CD4-positive, alpha-beta T cell treated with Interferon gamma for 1 hour (primary cell): ENCODE results near the gene ETFDH.
"Not testable (repeated sequence)": the region's sequence is repeated elsewhere in the genome, so short reads cannot be mapped to it uniquely, and the experiment has no call there.

ENCODE experiments used
- DNase-seq: peaks from one replicate; pipeline ENCODE4 v3.0.0-alpha.2; 2020

Gene ETFDH

DNA sequence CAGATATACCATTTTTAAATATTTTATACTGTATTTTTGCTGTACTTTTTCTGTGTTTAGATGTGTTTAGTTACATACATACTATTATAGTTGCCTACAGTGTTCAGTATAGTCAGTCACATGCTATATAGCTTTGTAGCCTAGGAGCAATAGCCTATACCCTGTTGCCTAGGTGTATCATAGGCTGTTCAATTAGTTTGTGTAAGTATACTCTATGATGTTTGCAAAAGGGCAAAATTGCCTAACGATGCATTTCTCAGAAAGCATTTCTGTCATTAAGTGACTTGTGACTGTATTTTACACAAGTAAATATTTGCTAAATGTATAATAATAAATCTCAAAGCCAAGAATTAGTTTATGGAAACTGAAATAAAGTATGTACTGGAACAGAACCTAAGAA lies 9.5 kb downstream of the ETFDH start:
- DNase-seq, result no peak

DNA sequence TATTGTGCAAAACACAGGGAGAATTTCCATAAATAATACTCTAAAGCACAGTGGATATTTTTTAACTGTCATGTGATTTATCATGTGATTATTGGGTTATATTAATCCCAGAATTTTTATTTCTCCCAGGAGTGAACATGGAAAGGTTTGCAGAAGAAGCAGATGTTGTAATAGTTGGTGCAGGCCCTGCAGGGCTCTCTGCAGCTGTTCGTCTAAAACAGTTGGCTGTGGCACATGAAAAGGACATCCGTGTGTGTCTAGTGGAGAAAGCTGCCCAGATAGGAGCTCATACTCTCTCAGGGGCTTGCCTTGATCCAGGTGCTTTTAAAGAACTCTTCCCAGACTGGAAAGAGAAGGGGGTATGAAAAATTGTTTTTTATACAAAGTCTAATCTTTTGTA lies 10.0 kb downstream of the ETFDH start:
- no peak for DNase-seq

GRCh38 chr4:158688813-158689212 lies 16.7 kb downstream of the ETFDH start:
- no peak for DNase-seq

DNA sequence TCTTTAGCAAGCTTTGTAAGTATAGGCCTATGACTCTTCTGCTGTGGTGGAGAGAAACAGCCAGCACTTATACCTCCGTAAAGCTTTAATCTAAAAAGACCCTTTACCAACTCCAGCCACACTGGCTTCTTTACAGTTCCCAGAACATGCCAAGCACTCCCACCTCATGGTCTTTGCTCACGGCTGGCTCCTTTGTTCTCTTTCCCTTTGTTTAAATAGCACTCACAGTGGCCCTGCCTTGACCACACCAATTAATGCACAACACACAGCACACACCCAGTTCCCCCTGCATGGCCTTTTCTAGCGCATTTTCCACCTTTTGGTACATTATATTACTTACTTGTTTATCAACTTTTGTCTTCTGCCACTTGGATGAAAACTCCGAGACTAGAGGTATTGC lies 32.2 kb downstream of the ETFDH start:
- DNase-seq, result no peak

DNA sequence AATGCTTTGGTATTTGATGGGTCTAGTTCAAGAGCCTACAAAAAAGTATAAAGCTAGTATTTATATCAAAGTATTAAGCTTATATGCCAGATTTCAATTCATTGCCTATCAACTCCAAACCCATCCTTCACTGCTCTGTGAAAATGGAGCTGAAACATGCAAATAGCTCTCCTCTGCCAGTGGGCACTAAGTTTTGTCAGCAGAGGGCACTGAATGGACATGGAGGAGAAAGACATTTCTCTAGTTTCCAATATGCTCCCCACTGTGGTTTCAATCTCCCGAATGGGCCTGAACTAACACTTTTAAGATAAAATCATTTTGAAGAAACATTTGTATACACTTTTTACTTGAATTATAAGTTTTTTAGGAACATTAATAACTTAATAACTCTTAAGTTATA lies 38.7 kb downstream of the ETFDH start:
- DNase-seq, result no peak

DNA sequence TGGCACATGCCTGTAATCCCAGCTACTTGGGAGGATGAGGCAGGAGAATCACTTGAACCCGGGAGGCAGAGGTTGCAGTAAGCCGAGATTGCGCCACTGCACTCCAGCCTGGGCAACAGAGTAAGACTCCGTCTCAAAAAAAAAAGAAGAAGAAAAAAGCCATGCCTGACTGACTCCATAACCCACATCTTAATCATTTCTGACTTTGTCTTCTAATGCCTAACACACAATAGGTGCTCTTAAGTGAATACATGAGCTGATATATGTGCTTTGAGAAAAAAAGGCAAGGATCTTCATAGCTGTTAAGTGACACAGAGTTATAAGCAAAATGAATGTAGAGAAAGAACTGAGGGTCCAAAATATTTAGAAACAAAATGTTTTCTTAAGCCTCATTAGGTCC lies 40.5 kb downstream of the ETFDH start:
- DNase-seq, result not testable (repeated sequence)

- no peak for DNase-seq
Observed at GRCh38 chr4:158714937-158715336, 42.8 kb downstream of the ETFDH start.

DNA sequence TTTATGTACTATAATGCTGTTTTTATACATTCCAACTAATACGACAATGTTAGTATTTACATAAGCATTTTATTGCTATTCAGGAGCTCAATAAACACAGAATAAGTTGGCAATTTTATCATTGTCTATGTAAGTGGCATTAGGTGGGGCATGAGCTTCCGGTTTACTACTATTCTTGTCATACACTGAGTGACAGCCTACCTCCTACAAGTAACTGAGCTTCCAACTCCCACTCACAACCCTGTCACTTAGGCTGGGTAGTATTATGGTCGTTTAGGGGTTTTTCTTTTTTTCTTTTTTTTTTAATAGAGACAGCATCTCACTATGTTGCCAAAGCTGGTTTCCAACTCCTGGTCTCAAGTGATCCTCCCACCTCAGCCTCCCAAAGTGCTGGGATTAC lies 43.7 kb downstream of the ETFDH start:
- DNase-seq, result no peak

- DNase-seq, result no peak
Observed at GRCh38 chr4:158721680-158722079, 49.6 kb downstream of the ETFDH start.

DNA sequence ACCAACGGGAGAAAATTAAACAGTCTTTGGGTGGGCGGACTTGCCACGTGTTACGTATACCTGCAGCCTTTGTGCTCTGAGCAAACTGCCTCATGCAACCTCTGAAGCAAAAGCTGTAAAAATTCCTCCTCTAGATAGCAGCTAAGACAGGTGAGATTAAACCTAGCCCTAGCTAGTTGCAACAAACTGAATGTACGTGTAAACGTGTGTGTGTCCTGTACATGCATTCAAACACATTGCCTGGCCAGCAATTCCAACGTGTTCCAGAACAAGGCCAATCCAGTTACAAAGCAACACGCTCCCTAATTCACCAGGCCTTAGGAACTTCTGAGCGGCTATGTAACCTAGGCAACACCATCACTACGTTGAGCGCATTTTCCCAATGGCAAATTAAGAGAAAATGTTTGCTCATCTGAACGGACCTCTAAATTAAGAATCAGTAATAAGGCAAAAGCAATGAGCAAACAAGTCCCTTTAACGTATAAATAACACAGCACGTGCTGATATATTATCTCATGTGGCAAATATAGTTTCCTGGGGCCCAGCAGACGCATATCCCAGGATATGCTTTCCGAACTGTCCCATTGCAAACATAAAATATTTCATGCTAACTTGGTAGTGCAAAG lies 50.3 kb downstream of the ETFDH start:
- no peak for DNase-seq

GRCh38 chr4:158722917-158723793 lies 51.1 kb downstream of the ETFDH start, which contains the start of gene PPID:
Gene PPID (minus strand): TSS chr4:158723396. CDS start chr4:158723288, 108 bp downstream.
- DNase-seq, result peak; percentile 78

DNA sequence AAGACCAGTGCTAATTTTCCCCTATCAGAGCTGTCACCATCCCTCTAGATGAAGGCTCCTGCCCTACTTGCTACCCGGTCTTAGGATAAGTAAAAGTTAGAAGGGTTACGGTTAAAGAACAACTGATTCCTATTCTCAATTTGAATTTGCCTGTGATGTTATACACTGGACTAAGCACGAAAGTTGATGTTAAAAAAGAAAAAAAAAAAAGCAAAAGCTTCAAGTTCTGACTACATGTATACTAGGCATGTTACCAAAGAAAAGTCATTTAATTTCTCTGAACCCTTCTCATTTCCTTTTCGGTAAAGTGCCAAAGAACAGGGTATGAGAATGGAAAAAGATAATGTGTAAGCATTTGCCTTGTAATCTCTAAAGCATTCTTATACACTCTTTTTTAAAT lies 52.5 kb downstream of the ETFDH start:
- no peak for DNase-seq

DNA sequence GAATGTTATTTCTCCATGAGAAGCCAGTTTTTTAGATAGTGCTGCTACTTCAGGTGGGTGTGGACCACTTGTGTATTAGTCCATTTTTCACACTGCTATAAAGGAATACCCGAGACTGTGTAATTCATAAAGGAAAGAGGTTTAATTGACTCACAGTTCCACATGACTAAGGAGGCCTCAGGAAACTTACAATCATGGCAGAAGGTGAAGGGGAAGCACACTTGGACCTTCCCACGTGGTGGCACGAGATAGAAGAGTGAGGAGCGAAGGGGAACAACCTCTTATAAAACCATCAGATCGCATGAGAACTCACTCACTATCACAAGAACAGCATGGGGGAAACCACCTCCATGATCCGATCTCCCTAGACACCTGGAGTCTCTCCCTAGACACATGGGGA lies 54.5 kb downstream of the ETFDH start:
- DNase-seq, result no peak

DNA sequence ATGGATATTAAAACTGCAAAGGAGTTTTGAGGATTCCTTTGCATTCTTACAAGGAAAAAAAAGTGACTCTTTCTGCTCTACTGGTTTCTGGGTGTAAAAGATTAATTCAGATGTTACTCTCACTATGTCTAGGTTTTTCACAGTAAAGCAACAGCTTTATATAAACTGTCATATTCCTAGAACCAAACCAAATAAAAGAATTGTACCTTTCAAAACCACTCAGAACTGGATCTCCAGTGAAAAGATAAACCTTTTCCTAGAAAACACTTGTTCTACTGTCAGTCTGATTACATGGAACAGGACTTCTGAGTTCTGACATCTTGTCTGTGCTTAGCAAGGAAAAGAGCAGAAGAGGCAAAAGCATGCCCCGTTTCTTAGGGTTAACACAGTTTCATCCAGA lies 56.1 kb downstream of the ETFDH start:
- DNase-seq, result no peak

GRCh38 chr4:158729716-158730559 lies 57.8 kb downstream of the ETFDH start:
- peak; percentile 50 for DNase-seq

DNA sequence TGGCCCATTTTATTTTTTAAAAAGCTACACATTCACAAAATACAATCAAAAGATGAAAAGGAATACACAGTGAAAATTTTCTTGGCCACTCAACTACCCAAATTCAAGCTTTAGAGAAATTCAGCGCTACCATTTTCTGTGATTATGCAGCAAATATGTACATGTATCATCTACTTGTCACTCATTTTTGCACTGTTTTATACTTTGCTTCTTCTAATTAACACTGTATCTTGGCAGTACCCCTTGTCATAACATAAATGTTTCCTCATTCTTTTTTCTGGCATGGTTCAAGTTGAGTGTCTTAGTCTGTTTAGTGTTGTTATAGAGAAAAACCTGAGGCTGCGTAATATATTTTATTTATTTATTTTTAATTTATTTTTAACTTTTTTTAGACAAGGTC lies 66.8 kb downstream of the ETFDH start:
- no peak for DNase-seq

GRCh38 chr4:158739600-158739999 lies 67.5 kb downstream of the ETFDH start:
- no peak for DNase-seq

DNA sequence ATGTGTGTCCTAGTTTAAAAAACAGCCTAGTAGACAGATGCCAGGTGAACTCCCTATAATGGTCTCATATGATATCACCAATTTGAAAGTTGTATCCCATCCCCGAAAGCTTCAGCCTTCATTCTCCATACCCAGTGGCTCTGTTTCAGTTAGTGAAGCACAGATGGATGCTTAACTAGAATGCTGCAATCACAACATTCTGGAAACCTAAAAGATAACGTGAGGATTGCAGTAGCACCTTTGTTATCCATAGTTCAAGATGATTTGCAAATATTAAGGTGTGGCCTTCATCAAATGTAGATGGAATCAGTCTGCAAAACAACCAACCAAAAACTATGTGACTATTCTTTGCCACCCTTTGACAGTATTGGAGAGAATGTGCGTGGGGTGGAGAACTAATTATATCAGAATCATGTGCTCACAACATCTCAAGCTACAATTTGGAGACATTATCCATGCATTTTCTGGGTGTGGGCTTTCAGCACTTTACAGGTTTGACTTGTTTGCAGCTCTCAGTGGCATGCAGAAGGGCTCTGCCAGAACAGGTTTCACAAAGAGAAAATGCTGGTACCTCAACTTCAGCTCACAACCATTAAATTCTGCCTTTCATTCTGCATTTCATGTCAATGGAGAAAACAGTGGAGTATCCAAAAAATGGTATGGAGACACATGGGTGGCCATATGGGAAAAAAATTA lies 69.4 kb downstream of the ETFDH start:
- DNase-seq, result no peak

DNA sequence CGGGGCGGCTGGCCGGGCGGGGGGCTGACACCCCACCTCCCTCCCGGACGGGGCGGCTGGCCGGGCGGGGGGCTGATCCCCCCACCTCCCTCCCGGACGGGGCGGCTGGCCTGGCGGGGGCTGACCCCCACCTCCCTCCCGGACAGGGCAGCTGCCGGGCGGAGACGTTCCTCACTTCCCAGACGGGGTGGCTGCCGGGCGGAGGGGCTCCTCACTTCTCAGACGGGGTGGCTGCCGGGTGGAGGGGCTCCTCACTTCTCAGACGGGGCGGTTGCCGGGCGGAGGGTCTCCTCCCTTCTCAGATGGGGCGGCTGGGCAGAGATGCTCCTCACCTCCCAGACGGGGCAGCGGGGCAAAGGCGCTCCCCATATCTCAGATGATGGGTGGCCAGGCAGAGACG lies 74.4 kb downstream of the ETFDH start:
- not testable (repeated sequence) for DNase-seq

GRCh38 chr4:158750379-158750778 lies 78.3 kb downstream of the ETFDH start:
- no peak for DNase-seq

GRCh38 chr4:158754385-158755180 lies 82.5 kb downstream of the ETFDH start:
- no peak for DNase-seq

DNA sequence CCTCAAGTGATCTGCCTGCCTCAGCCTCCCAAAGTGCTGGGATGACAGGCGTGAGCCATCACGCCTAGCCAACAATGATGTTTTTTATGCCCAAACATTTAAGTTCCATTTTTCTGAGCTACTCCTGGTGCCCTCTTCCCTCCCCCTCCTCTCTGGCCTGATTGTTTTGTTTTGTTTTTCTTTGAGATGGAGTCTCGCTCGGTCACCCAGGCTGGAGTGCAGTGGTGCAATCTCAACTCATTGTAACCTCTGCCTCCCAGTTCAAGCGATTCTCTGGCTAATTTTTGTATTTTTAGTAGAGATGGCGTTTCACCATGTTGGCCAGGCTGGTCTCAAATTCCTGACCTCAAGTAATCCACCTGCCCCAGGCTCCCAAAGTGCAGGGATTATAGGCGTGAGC lies 83.7 kb downstream of the ETFDH start:
- not testable (repeated sequence) for DNase-seq
